ENCODE results near the gene DOCK2.

DOCK2 gene

GRCh38 chr5:169874621-169875020, 237.5 kb downstream of the DOCK2 start:
- no peak for DNase-seq

- DNase-seq: no peak
Measured at GRCh38 chr5:169875091-169875728, 238.1 kb downstream of the DOCK2 start.

- DNase-seq: no peak
Measured at GRCh38 chr5:169875731-169876130, 238.7 kb downstream of the DOCK2 start.

GRCh38 chr5:169876386-169876785, 239.3 kb downstream of the DOCK2 start:
- DNase-seq: no peak

- no peak for DNase-seq
Measured at GRCh38 chr5:169880012-169880663, 243.1 kb downstream of the DOCK2 start.

- no peak for DNase-seq
Measured at GRCh38 chr5:169880785-169881184, 243.7 kb downstream of the DOCK2 start.

GRCh38 chr5:169881702-169882303, 244.7 kb downstream of the DOCK2 start:
- no peak for DNase-seq

- no peak for DNase-seq
Measured at GRCh38 chr5:169886033-169886432, 249.0 kb downstream of the DOCK2 start.

- no peak for DNase-seq
Measured at GRCh38 chr5:169886677-169887076, 249.6 kb downstream of the DOCK2 start.

- DNase-seq: no peak
Measured at GRCh38 chr5:169889572-169889971, 252.5 kb downstream of the DOCK2 start.

GRCh38 chr5:169893010-169893409, 255.9 kb downstream of the DOCK2 start:
- DNase-seq: no peak

GRCh38 chr5:169893571-169893970, 256.5 kb downstream of the DOCK2 start:
- no peak for DNase-seq

GRCh38 chr5:169895926-169896325, 258.9 kb downstream of the DOCK2 start:
- no peak for DNase-seq

- no peak for DNase-seq
Measured at GRCh38 chr5:169897481-169897880, 260.4 kb downstream of the DOCK2 start.

- no peak for DNase-seq
Measured at GRCh38 chr5:169901896-169902295, 264.8 kb downstream of the DOCK2 start.

GRCh38 chr5:169904059-169904458, 267.0 kb downstream of the DOCK2 start:
- no peak for DNase-seq

GRCh38 chr5:169904508-169904907, 267.4 kb downstream of the DOCK2 start:
- DNase-seq: no peak

- no peak for DNase-seq
Measured at GRCh38 chr5:169905017-169905416, 267.9 kb downstream of the DOCK2 start.

GRCh38 chr5:169906745-169907649, 269.9 kb downstream of the DOCK2 start:
- no peak for DNase-seq

- no peak for DNase-seq
Measured at GRCh38 chr5:169908864-169909263, 271.8 kb downstream of the DOCK2 start.

- DNase-seq: no peak
Measured at GRCh38 chr5:169909945-169910344, 272.9 kb downstream of the DOCK2 start.

- no peak for DNase-seq
Measured at GRCh38 chr5:169910393-169910792, 273.3 kb downstream of the DOCK2 start.

GRCh38 chr5:169911448-169912212, 274.6 kb downstream of the DOCK2 start:
- no peak for DNase-seq

Measured in NCI-H446 (cell line).